HepG2 (cell line): ENCODE data around the gene KCNMB4. TPM values are rescaled to one million over a fixed set of nuclear protein-coding genes. Genes with fewer than 3 reads are reported as not detected.

ENCODE experiments used
- ATAC-seq: fragments of 200-7000 bp; cut with Tn5 transposase; 3 replicates; pipeline ENCODE4 v1.9.1; 2020; ENCODE audit warnings: mild to moderate bottlenecking, moderate library complexity
- BruUV-seq: library from RNA; stranded (reverse); fragments of 400-500 nt; replicated peaks from 2 replicates; lab custom pipeline; 2021; lab: Mats Ljungman, UMichigan
- CTCF ChIA-PET: fragments of 300-600 bp; formaldehyde crosslinking; extraction: SDS; loops from one replicate; lab custom pipeline; 2021; ENCODE audit warnings: low total read pairs, inconsistent platforms, low intra/inter-chr PET ratio; lab: Yijun Ruan, JAX
- POLR2A ChIA-PET: fragments of 350-600 bp; sonication (Branson Sonifier 250); formaldehyde crosslinking; loops from one replicate; lab custom pipeline; 2020; ENCODE audit warnings: antibody characterized with exemption, inconsistent platforms; lab: Yijun Ruan, JAX
- DNase-seq: peaks from one replicate; pipeline ENCODE4 v3.0.0-alpha.2; 2015; ENCODE audit warnings: low spot score
- FAIRE-seq: peaks from 3 replicates; lab custom pipeline; 2011; peaks lifted over from hg19 to GRCh38; lab: Jason Lieb, UNC
- H2AFZ ChIP-seq: one replicate; pipeline ENCODE4 v1.6.1; 2011; ENCODE audit warnings: low read length, inconsistent platforms
- H3K27ac ChIP-seq: fragments of 300-600 bp; 3 replicates; pipeline ENCODE4 v1.8.0; 2011; ENCODE audit warnings: mixed run types, mild to moderate bottlenecking, mixed read lengths, low read length, inconsistent platforms; ENCODE audit not compliant: insufficient read depth; ENCODE audit errors: extremely low read length
- H3K27me3 ChIP-seq, 2 experiments: fragments of 200-600 bp in 1 of 2; 2 replicates in 1 of 2; 3 replicates in 1 of 2; pipeline versions ENCODE4 v1.6.0 to v1.8.0; 2011; ENCODE audit warnings: low read length in 2 of 2, mild to moderate bottlenecking in 2 of 2, moderate library complexity in 2 of 2, inconsistent platforms in 1 of 2; ENCODE audit not compliant: insufficient read depth in 2 of 2, control insufficient read depth in 1 of 2
- H3K36me3 ChIP-seq, 2 experiments: fragments of 200-600 bp in 1 of 2; replicated peaks in 1 of 2; 2 replicates in 1 of 2; 3 replicates in 1 of 2; pipeline versions ENCODE4 v1.5.1 to v1.8.0; 2011; ENCODE audit warnings: low read length in 2 of 2, inconsistent platforms in 1 of 2; ENCODE audit not compliant: insufficient read depth in 2 of 2, control insufficient read depth in 1 of 2
- H3K4me1 ChIP-seq: 2 replicates; pipeline ENCODE4 v1.5.1; 2012; ENCODE audit warnings: low read length, inconsistent platforms; ENCODE audit not compliant: insufficient read depth
- H3K4me2 ChIP-seq: 2 replicates; pipeline ENCODE4 v1.6.0; 2011; ENCODE audit warnings: low read depth, low read length, inconsistent platforms
- H3K4me3 ChIP-seq, 3 experiments: fragments of 200-600 bp in 1 of 3; sonication (generic), shearing (Covaris generic) in 1 of 3; replicated peaks in 1 of 3; 2 replicates each; pipeline ENCODE4 v1.5.1; 2011 to 2016; ENCODE audit warnings: low read length in 3 of 3, inconsistent platforms in 2 of 3, low read depth in 2 of 3, mild to moderate bottlenecking in 2 of 3, control low read depth in 1 of 3, mixed read lengths in 1 of 3; ENCODE audit not compliant: insufficient read depth in 1 of 3
- H3K79me2 ChIP-seq: one replicate; pipeline ENCODE4 v1.6.1; 2011; ENCODE audit warnings: low read length, inconsistent platforms; ENCODE audit not compliant: insufficient read depth
- H3K9ac ChIP-seq: 2 replicates; pipeline ENCODE4 v1.6.0; 2011; ENCODE audit warnings: mild to moderate bottlenecking, low read depth, low read length, inconsistent platforms; ENCODE audit not compliant: insufficient read depth
- H3K9me3 ChIP-seq: 2 replicates; pipeline ENCODE4 v1.5.1; 2012; ENCODE audit warnings: mild to moderate bottlenecking, low read length
- H4K20me1 ChIP-seq: 2 replicates; pipeline ENCODE4 v1.6.0; 2011; ENCODE audit warnings: inconsistent platforms, mild to moderate bottlenecking, low read length, moderate library complexity; ENCODE audit not compliant: insufficient read depth
- CEBPB ChIP-seq: IDR thresholded peaks from 2 replicates; pipeline ENCODE4 v1.6.1; 2011; ENCODE audit warnings: low read depth, low read length, improper control_type of control experiment, borderline replicate concordance
- CERS6 ChIP-seq: sonication (generic); formaldehyde crosslinking; IDR thresholded peaks from 2 replicates; pipeline ENCODE4 v1.5.0; 2020; ENCODE audit warnings: missing genetic modification reagents
- DNMT3B ChIP-seq: conservative IDR thresholded peaks from 2 replicates; pipeline ENCODE4 v1.6.1; 2016; ENCODE audit warnings: missing biosample characterization, control low read depth
- ELF4 ChIP-seq: sonication (generic); formaldehyde crosslinking; IDR thresholded peaks from 2 replicates; pipeline ENCODE4 v1.5.0; 2020; ENCODE audit warnings: missing genetic modification reagents, mild to moderate bottlenecking, moderate library complexity, borderline replicate concordance
- GABPB1 ChIP-seq: IDR thresholded peaks from 2 replicates; pipeline ENCODE4 v1.6.1; 2016; ENCODE audit warnings: mild to moderate bottlenecking, missing genetic modification reagents, moderate library complexity, missing compliant biosample characterization
- GTF2F1 ChIP-seq: fragments of 150-350 bp; IDR thresholded peaks from 2 replicates; pipeline ENCODE4 v1.6.1; 2014; ENCODE audit warnings: low read length
- IRF1 ChIP-seq: sonication (generic); formaldehyde crosslinking; IDR thresholded peaks from 2 replicates; pipeline ENCODE4 v1.4.0; 2020; ENCODE audit warnings: low read depth, mild to moderate bottlenecking, missing genetic modification reagents
- KMT2A ChIP-seq: sonication (generic); formaldehyde crosslinking; IDR thresholded peaks from 2 replicates; pipeline ENCODE4 v1.4.0; 2020; ENCODE audit warnings: missing genetic modification reagents
- MAFF ChIP-seq: IDR thresholded peaks from 2 replicates; pipeline ENCODE4 v1.6.1; 2011; ENCODE audit warnings: low read depth, low read length, improper control_type of control experiment
- MAFK ChIP-seq, 2 experiments: IDR thresholded peaks in 1 of 2; conservative IDR thresholded peaks in 1 of 2; 2 replicates each; pipeline ENCODE4 v1.6.1; 2011; ENCODE audit warnings: improper control_type of control experiment in 2 of 2, low read length in 2 of 2
- MTERF4 ChIP-seq: sonication (generic); formaldehyde crosslinking; IDR thresholded peaks from 2 replicates; pipeline ENCODE4 v1.8.0; 2023; ENCODE audit warnings: mild to moderate bottlenecking, missing genetic modification reagents
- MXI1 ChIP-seq: IDR thresholded peaks from 3 replicates; pipeline ENCODE4 v1.6.1; 2012; ENCODE audit warnings: low read depth, low read length, inconsistent platforms, borderline replicate concordance
- ZFAT ChIP-seq: sonication (generic); formaldehyde crosslinking; conservative IDR thresholded peaks from 2 replicates; pipeline ENCODE4 v1.8.1; 2023; ENCODE audit warnings: missing genetic modification reagents, inconsistent platforms
- WGBS: methylation state at CpG from one replicate; pipeline ENCODE4 v1.1.6; 2017; ENCODE audit warnings: low lambda C conversion rate; 5-methylcytosine and 5-hydroxymethylcytosine counted together
- in situ Hi-C: cut with HindIII; loops from 2 replicates; pipeline ENCODE4 v1.10.0; 2017; ENCODE audit warnings: low pct_unique_long_range_greater_than_20kb; ENCODE audit not compliant: extremely low pct_ligation_motif_present
- intact Hi-C: fragments of 100-400 bp; cut with micrococcal nuclease; formaldehyde crosslinking; loops from one replicate; pipeline ENCODE4 v1.10.0; 2022; ENCODE audit not compliant: unreplicated experiment
- polyA plus RNA-seq, 8 experiments: library from polyadenylated mRNA; depleted of rRNA in 3 of 8; stranded (reverse) in 7 of 8; unstranded in 1 of 8; fragments of >200 nt; fragmentation: Illumina TruSeq in 4 of 8; extraction: Trizol in 4 of 8; gene quantifications; 2 replicates each; pipeline versions ENCODE4 v1.2.1 to v1.2.3, GENCODE V29; 2011 to 2016; ENCODE audit warnings: low read depth in 4 of 8, missing spikeins in 1 of 8, mixed read lengths in 1 of 8; ENCODE audit not compliant: insufficient read depth in 1 of 8
- total RNA-seq, 5 experiments: library from RNA; depleted of rRNA; stranded (reverse); fragments of >200 nt; fragmentation: Illumina TruSeq; extraction: Trizol; gene quantifications; 2 replicates each; pipeline ENCODE4 v1.2.3, GENCODE V29; 2016; ENCODE audit warnings: low read depth in 1 of 5

KCNMB4 gene
- total and polyA plus RNA-seq, 2 of the 13 experiments (the other 11 are each of a cell fraction or from before 2014, with no cell fraction given) = 0.67 to 0.84 TPM

- no peak for ATAC-seq
- no peak overlapping the region for H3K9ac ChIP-seq
Observed at GRCh38 chr12:70426620-70427019, 60.5 kb downstream of the KCNMB4 start.

GRCh38 chr12:70427611-70428010, 61.5 kb downstream of the KCNMB4 start:
- Histone ChIP-seq H3K27me3 (no peaks in the 10 kb centered on the region), H3K9me3 (no peaks in the 10 kb centered on the region), H3K36me3 (no peaks in the 10 kb centered on the region), H3K4me2 (no peak overlapping the region), H3K4me1 (no peaks in the 10 kb centered on the region), H3K4me3 (no peak overlapping the region), H4K20me1 (no peaks in the 10 kb centered on the region), H3K27ac (no peak overlapping the region), H2AFZ (no peak overlapping the region), H3K79me2 (no peaks in the 10 kb centered on the region), H3K9ac (no peak overlapping the region)
- BruUV-seq = no TSS peak
- no peak for TF ChIP-seq CERS6 (CRISPR knock-in tag)
- peak; percentile 38; the same call in 1 of the 2 replicates for TF ChIP-seq CEBPB
- TF ChIP-seq MTERF4 (CRISPR knock-in tag) = no peak
- TF ChIP-seq KMT2A (CRISPR knock-in tag) = no peak
- no peak for TF ChIP-seq ZFAT (CRISPR knock-in tag)
- no peak for TF ChIP-seq GTF2F1
- ATAC-seq (no peak), DNase-seq (no peak), FAIRE-seq (no peak)
- CTCF ChIA-PET = no interaction called here
- WGBS = 52% methylated on average over 3 of the region's 3 CpGs
- in situ Hi-C loops = no loop called here
- intact Hi-C loops = no loop called here
- POLR2A ChIA-PET = no interaction called here

More at GRCh38 chr12:70426620-70427019, 60.5 kb downstream of the KCNMB4 start:
- Histone ChIP-seq H4K20me1 (no peaks in the 10 kb centered on the region), H2AFZ (no peak overlapping the region), H3K79me2 (no peaks in the 10 kb centered on the region), H3K4me2 (no peak overlapping the region), H3K9me3 (no peaks in the 10 kb centered on the region), H3K36me3 (no peaks in the 10 kb centered on the region), H3K4me3 (no peak overlapping the region), H3K4me1 (no peaks in the 10 kb centered on the region), H3K27ac (no peak overlapping the region), H3K27me3 (no peaks in the 10 kb centered on the region)
- ChIA-PET CTCF (no interaction called here), POLR2A (no interaction called here)
- TF ChIP-seq MXI1 (no peak), MAFF (peak; percentile 72), IRF1 (no peak), GABPB1 (CRISPR knock-in tag) (no peak), MAFK (conservative IDR thresholded peaks at IDR 0.05 in 1 of 2, IDR thresholded peaks at IDR 0.05 in 1 of 2; ENCODE audit: low read length in 2 of 2) (peak; percentile 65 to 75; a peak in 3 of 4 replicates), ELF4 (CRISPR knock-in tag) (no peak), DNMT3B (no peak)
- in situ Hi-C loops (no loop called here), intact Hi-C loops (no loop called here)
- WGBS = 54% methylated on average over 1 of the region's 1 CpG
- DNase-seq = no peak
- no TSS peak for BruUV-seq
- no peak for FAIRE-seq
